IPS DF 4.7 (cell line): Measurements from ENCODE around the gene PLEKHM3.
"Not testable (repeated sequence)": the region's sequence is repeated elsewhere in the genome, so short reads cannot be mapped to it uniquely, and the experiment has no call there.

Experiments
- DNase-seq: peaks from one replicate; pipeline ENCODE4 v3.0.0-alpha.2; 2013; ENCODE audit warnings: low spot score; ENCODE audit errors: extremely low read depth

Gene PLEKHM3

GRCh38 chr2:207951734-207952470, 73.4 kb downstream of the PLEKHM3 start:
- DNase-seq = no peak

- no peak for DNase-seq
These were observed 74.6 kb downstream of the PLEKHM3 start for GRCh38 chr2:207950761-207951114.

- no peak for DNase-seq
These were observed 75.1 kb downstream of the PLEKHM3 start for GRCh38 chr2:207950063-207950760.

GRCh38 chr2:207949245-207949644, 76.1 kb downstream of the PLEKHM3 start:
- not testable (repeated sequence) for DNase-seq

GRCh38 chr2:207944979-207945600, 80.2 kb downstream of the PLEKHM3 start:
- DNase-seq = no peak

- DNase-seq = no peak
These were observed 81.0 kb downstream of the PLEKHM3 start for GRCh38 chr2:207944334-207944733.

- no peak for DNase-seq
These were observed 85.8 kb downstream of the PLEKHM3 start for GRCh38 chr2:207939342-207940108.

- DNase-seq = no peak
These were observed 86.4 kb downstream of the PLEKHM3 start for GRCh38 chr2:207938886-207939285.

- no peak for DNase-seq
These were observed 86.9 kb downstream of the PLEKHM3 start for GRCh38 chr2:207938415-207938814.

GRCh38 chr2:207937823-207938222, 87.5 kb downstream of the PLEKHM3 start:
- no peak for DNase-seq

GRCh38 chr2:207937253-207937652, 88.1 kb downstream of the PLEKHM3 start:
- DNase-seq = no peak

GRCh38 chr2:207936380-207936779, 88.9 kb downstream of the PLEKHM3 start:
- no peak for DNase-seq

- DNase-seq = no peak
These were observed 89.3 kb downstream of the PLEKHM3 start for GRCh38 chr2:207935991-207936370.

- no peak for DNase-seq
These were observed 90.0 kb downstream of the PLEKHM3 start for GRCh38 chr2:207935121-207935990.

GRCh38 chr2:207934720-207935119, 90.6 kb downstream of the PLEKHM3 start:
- no peak for DNase-seq

- DNase-seq = no peak
These were observed 91.8 kb downstream of the PLEKHM3 start for GRCh38 chr2:207933396-207934065.

- DNase-seq = no peak
These were observed 93.2 kb downstream of the PLEKHM3 start for GRCh38 chr2:207932106-207932505.

GRCh38 chr2:207930747-207931146, 94.6 kb downstream of the PLEKHM3 start:
- DNase-seq = no peak

GRCh38 chr2:207929923-207930322, 95.4 kb downstream of the PLEKHM3 start:
- no peak for DNase-seq

- no peak for DNase-seq
These were observed 97.2 kb downstream of the PLEKHM3 start for GRCh38 chr2:207928079-207928478.
